Mammary epithelial cell (primary cell): ENCODE data around the gene RBM6.

ENCODE experiments used
- EZH2 ChIP-seq: IDR thresholded peaks from 2 replicates; pipeline ENCODE4 v1.6.1; 2012; ENCODE audit warnings: low read length, inconsistent platforms, borderline replicate concordance
- TF ChIP-seq, protein P1 (sequence below), 2 donors: IDR thresholded peaks in 1 of 2; conservative IDR thresholded peaks in 1 of 2; 2 replicates each; pipeline ENCODE4 v1.5.1; 2011 to 2012; ENCODE audit warnings: inconsistent platforms in 2 of 2, low read length in 2 of 2, mild to moderate bottlenecking in 2 of 2, control low read depth in 1 of 2, low read depth in 1 of 2; ENCODE audit not compliant: insufficient read depth in 1 of 2; ENCODE audit errors: extremely low read depth in 1 of 2

DNA sequence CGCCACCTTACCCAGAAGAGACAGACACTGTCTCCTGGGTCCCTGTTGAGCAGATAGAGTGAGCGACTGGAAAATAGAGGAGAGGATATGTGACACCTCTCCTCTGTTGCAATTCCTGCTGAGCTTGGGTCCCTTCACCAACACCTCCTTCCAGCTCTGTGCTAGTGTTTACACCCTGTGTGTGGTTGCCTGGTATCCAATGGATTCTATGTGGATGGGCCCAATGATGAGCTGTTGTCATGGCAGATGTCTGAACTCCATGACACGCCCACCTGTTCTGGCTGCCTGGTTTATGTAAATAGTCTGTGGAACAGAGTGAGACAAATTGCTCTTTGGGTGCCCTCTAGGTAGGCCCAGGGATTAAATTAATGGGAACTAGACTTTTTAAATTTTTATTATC is 172.5 kb downstream of the RBM6 start:
- TF ChIP-seq, protein P1, sequence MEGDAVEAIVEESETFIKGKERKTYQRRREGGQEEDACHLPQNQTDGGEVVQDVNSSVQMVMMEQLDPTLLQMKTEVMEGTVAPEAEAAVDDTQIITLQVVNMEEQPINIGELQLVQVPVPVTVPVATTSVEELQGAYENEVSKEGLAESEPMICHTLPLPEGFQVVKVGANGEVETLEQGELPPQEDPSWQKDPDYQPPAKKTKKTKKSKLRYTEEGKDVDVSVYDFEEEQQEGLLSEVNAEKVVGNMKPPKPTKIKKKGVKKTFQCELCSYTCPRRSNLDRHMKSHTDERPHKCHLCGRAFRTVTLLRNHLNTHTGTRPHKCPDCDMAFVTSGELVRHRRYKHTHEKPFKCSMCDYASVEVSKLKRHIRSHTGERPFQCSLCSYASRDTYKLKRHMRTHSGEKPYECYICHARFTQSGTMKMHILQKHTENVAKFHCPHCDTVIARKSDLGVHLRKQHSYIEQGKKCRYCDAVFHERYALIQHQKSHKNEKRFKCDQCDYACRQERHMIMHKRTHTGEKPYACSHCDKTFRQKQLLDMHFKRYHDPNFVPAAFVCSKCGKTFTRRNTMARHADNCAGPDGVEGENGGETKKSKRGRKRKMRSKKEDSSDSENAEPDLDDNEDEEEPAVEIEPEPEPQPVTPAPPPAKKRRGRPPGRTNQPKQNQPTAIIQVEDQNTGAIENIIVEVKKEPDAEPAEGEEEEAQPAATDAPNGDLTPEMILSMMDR (conservative IDR thresholded peaks at IDR 0.05 in 1 of 2, IDR thresholded peaks at IDR 0.05 in 1 of 2; ENCODE audit: extremely low read depth in 1 of 2, insufficient read depth in 1 of 2, low read depth in 1 of 2, low read length in 2 of 2), result no peak
- no peak for TF ChIP-seq EZH2
